AG09309 (cell line): ENCODE results near the gene SNAI3.

Source experiments
- DNase-seq: peaks from one replicate; pipeline ENCODE4 v3.0.0-alpha.2; 2010; ENCODE audit warnings: low read depth
- H3K4me3 ChIP-seq: 2 replicates; pipeline ENCODE4 v1.5.1; 2011; ENCODE audit warnings: mild to moderate bottlenecking, low read depth, low read length, moderate library complexity; ENCODE audit not compliant: control insufficient read depth
- TF ChIP-seq, protein P1 (sequence below): IDR thresholded peaks from 2 replicates; pipeline ENCODE4 v1.5.1; 2011; ENCODE audit warnings: mild to moderate bottlenecking, low read depth, low read length, inconsistent platforms; ENCODE audit not compliant: insufficient read depth, control insufficient read depth; ENCODE audit errors: missing control alignments

The SNAI3 gene

DNA sequence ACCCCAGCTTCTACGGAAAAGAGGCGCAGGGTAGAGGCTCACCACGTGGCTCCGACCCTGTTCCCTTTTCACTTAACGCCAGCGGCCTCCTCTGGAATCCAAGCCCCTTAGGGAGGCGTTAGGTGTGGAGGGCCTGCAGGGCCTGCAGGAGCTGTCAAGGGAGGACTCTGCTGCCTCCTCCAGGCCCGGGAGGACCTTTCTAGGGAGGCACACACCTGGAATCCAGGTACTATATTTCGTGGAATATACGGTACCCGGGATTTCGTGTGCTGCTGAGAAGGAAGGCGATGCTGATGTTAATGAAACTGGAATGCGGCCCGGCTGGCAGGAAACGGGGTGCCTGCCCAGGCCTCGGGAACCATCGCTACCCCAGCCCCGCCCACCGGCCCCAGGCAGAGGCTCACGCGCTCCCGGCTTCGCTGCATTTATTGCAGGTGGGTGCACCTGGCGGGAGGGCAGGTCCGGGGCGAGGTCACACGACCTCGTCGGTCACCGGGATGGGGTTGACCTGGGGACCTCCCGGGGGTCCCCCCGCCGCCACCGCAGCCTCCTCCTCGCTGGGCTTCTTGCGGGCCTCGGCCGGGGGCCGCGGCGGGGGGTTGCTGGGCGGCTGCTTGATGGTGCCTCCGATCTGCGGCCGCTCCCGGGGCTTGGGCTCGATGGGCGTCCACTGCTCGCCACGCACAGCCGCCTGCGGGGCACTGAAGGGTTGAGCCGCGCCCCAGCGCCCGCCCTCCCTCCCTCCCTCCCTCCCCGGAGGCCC, 43.2 kb downstream of the SNAI3 start:
- TF ChIP-seq, protein P1, sequence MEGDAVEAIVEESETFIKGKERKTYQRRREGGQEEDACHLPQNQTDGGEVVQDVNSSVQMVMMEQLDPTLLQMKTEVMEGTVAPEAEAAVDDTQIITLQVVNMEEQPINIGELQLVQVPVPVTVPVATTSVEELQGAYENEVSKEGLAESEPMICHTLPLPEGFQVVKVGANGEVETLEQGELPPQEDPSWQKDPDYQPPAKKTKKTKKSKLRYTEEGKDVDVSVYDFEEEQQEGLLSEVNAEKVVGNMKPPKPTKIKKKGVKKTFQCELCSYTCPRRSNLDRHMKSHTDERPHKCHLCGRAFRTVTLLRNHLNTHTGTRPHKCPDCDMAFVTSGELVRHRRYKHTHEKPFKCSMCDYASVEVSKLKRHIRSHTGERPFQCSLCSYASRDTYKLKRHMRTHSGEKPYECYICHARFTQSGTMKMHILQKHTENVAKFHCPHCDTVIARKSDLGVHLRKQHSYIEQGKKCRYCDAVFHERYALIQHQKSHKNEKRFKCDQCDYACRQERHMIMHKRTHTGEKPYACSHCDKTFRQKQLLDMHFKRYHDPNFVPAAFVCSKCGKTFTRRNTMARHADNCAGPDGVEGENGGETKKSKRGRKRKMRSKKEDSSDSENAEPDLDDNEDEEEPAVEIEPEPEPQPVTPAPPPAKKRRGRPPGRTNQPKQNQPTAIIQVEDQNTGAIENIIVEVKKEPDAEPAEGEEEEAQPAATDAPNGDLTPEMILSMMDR, result no peak
- DNase-seq, result no peak

DNA sequence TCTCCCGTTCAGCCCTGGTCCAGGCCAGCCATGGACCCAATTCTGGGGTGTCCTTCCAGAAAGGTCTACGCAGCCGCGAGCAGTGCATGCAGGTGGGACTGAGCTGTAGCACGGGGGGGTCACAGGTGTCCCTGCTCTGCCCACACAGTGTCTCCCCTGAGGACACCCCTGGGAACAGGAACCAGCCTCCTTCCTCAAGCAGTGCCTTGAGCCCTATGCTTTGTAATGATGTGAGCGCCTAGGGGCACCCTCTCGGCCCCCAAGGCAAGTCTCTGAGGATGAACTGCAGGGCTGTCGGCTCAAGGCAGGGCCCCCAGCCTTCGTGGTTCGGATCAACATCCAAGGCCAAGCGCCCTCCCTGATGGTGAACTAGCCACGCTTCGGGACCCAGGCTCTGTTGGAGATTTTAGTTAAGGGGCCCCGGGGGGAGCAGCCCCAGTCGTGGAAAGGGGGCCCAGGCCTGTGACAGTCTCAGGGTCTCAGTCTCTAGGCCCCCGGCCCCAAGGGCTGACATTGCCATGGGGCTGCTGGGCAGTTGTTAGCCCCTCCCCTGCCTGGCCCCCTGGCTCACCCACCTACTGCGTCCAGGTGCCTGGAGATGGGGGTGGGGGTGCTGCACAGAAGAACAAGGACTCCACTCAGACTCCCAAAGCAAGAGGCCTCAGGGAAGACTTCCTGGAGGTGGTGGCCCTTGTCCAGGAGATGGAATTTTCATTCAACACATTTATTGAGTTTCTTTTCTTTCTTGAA, 45.6 kb downstream of the SNAI3 start:
- TF ChIP-seq, protein P1, result no peak
- no peak overlapping the region for H3K4me3 ChIP-seq
- DNase-seq, result no peak

More for the DNA sequence above, 43.2 kb downstream of the SNAI3 start:
- H3K4me3 ChIP-seq, result no peak overlapping the region

DNA sequence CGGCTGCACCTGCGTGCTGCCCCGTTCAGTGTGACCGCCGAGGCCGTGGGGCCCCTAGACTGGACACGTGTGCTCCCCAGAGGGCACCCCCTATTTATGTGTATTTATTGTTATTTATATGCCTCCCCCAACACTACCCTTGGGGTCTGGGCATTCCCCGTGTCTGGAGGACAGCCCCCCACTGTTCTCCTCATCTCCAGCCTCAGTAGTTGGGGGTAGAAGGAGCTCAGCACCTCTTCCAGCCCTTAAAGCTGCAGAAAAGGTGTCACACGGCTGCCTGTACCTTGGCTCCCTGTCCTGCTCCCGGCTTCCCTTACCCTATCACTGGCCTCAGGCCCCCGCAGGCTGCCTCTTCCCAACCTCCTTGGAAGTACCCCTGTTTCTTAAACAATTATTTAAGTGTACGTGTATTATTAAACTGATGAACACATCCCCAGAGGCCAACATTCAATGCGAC, 46.2 kb downstream of the SNAI3 start:
- TF ChIP-seq, protein P1, result no peak
- no peak overlapping the region for H3K4me3 ChIP-seq
- no peak for DNase-seq

DNA sequence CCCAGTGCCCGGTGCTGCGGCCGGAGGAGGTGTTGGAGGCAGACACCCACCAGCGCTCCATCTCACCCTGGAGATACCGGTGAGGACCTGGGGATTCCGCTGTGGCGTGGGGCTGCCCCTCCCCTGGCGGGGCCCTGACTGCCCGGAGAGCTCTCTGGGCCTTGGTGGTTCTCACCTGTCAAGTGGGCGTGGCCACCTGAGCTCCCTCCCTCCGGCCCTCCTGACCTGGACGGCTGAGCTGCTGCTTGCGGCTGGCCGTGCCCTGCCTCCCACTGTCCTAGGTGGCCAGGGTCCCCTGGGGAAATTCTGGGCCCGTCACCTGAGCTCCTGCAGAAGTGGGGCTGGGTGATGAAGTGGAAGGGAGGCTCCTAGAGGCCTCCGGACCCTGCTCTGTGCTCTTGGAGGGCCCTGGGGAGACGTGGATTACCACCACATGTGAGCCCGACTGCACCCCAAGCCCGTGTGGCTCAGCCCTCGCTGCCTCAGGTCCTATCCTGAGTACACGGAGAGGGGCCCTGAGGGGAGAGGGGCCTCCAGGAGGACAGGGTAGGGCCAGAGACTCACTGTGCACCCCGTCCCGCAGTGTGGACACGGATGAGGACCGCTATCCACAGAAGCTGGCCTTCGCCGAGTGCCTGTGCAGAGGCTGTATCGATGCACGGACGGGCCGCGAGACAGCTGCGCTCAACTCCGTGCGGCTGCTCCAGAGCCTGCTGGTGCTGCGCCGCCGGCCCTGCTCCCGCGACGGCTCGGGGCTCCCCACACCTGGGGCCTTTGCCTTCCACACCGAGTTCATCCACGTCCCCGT, 46.9 kb downstream of the SNAI3 start:
- H3K4me3 ChIP-seq, result no peak overlapping the region
- TF ChIP-seq, protein P1, result no peak
- DNase-seq, result no peak

DNA sequence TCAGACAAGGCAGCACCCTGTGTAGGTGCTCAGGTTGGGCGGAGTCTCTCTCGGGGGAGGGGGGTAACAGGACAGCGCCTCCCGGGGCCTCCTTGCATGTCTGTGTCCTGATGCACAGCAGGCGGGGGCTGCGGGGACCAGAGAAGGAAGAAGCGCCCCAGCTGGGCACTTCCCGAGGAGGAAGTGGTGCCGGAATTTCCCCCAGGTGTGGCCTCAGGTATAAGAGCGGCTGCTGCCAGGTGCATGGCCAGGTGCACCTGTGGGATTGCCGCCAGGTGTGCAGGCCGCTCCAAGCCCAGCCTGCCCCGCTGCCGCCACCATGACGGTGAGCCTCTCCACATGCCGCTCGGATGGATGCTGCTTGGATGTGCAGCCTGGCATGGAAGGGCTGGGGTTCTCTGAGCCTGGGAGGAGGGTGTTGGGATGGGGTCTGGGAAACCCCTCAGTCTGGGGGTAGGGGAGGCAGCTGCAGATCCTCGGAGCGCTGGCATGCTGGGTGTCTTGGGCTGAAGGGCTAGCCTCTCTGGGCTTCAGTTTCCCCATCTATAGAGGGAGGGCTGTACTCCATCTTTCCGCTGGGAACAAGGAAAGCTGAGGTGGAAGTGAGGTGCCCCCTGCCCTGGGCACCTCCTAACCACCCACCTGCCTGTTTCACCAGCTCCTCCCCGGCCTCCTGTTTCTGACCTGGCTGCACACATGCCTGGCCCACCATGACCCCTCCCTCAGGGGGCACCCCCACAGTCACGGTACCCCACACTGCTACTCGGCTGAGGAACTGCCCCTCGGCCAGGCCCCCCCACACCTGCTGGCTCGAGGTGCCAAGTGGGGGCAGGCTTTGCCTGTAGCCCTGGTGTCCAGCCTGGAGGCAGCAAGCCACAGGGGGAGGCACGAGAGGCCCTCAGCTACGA, 47.7 kb downstream of the SNAI3 start, which contains the start of gene IL17C:
Gene IL17C, plus strand, starts transcription at position 250 of the 908 bp plus-strand sequence. Its CDS starts 70 bp downstream, at position 320.
- no peak within 1 kb of the TSS for H3K4me3 ChIP-seq
- TF ChIP-seq, protein P1, result no peak

More for the DNA sequence above, 47.7 kb downstream of the SNAI3 start, which contains the start of gene IL17C:
- no peak for DNase-seq
